ENCODE data around the gene PRR33.
"Not testable (repeated sequence)": the region's sequence is repeated elsewhere in the genome, so short reads cannot be mapped to it uniquely, and the experiment has no call there.

PRR33 gene

GRCh38 chr11:1875851-1876301 lies 15.8 kb downstream of the PRR33 start:
- DNase-seq (ENCODE audit: low read depth): not testable (repeated sequence)

- no peak for DNase-seq (ENCODE audit: low read depth)
Observed at GRCh38 chr11:1875093-1875850, 16.4 kb downstream of the PRR33 start.

- DNase-seq (ENCODE audit: low read depth): not testable (repeated sequence)
Observed at GRCh38 chr11:1874441-1875092, 17.1 kb downstream of the PRR33 start.

- not testable (repeated sequence) for DNase-seq (ENCODE audit: low read depth)
Observed at GRCh38 chr11:1873813-1874150, 17.9 kb downstream of the PRR33 start.

GRCh38 chr11:1873048-1873812 lies 18.5 kb downstream of the PRR33 start:
- DNase-seq (ENCODE audit: low read depth): no peak

GRCh38 chr11:1872267-1872985 lies 19.3 kb downstream of the PRR33 start:
- no peak for DNase-seq (ENCODE audit: low read depth)

GRCh38 chr11:1871531-1871930 lies 20.2 kb downstream of the PRR33 start:
- no peak for DNase-seq (ENCODE audit: low read depth)

GRCh38 chr11:1870721-1871466 lies 20.8 kb downstream of the PRR33 start:
- no peak for DNase-seq (ENCODE audit: low read depth)

- DNase-seq (ENCODE audit: low read depth): no peak
Observed at GRCh38 chr11:1870326-1870696, 21.4 kb downstream of the PRR33 start.

GRCh38 chr11:1869427-1870325 lies 22.0 kb downstream of the PRR33 start:
- DNase-seq (ENCODE audit: low read depth): no peak

- no peak for DNase-seq (ENCODE audit: low read depth)
Observed at GRCh38 chr11:1868636-1869291, 22.9 kb downstream of the PRR33 start.

- DNase-seq (ENCODE audit: low read depth): no peak
Observed at GRCh38 chr11:1868056-1868635, 23.5 kb downstream of the PRR33 start.

GRCh38 chr11:1867381-1867780 lies 24.3 kb downstream of the PRR33 start:
- no peak for DNase-seq (ENCODE audit: low read depth)

GRCh38 chr11:1866776-1867175 lies 24.9 kb downstream of the PRR33 start:
- no peak for DNase-seq (ENCODE audit: low read depth)

GRCh38 chr11:1866226-1866625 lies 25.5 kb downstream of the PRR33 start:
- DNase-seq (ENCODE audit: low read depth): no peak

- DNase-seq (ENCODE audit: low read depth): no peak
Observed at GRCh38 chr11:1864831-1865665, 26.6 kb downstream of the PRR33 start.

GRCh38 chr11:1864231-1864630 lies 27.5 kb downstream of the PRR33 start:
- DNase-seq (ENCODE audit: low read depth): no peak

- DNase-seq (ENCODE audit: low read depth): no peak
Observed at GRCh38 chr11:1863352-1864216, 28.1 kb downstream of the PRR33 start.
